Activated naive CD4-positive, alpha-beta T cell (primary cell): Measurements from ENCODE around the gene VPS39.

Experiments used
- DNase-seq, 4 experiments: peaks; one replicate each; lab custom pipeline; 2025; lab: John Stamatoyannopoulos, UW

VPS39 gene

GRCh38 chr15:42198516-42198915 lies 9.6 kb downstream of the VPS39 start:
- DNase-seq, result no peak

GRCh38 chr15:42194513-42194912 lies 13.6 kb downstream of the VPS39 start:
- no peak for DNase-seq

GRCh38 chr15:42193383-42193782 lies 14.7 kb downstream of the VPS39 start:
- no peak for DNase-seq

- no peak for DNase-seq
These were observed 16.3 kb downstream of the VPS39 start for GRCh38 chr15:42191610-42192346.

GRCh38 chr15:42190370-42190769 lies 17.7 kb downstream of the VPS39 start:
- no peak for DNase-seq

- no peak for DNase-seq
These were observed 22.3 kb downstream of the VPS39 start for GRCh38 chr15:42185801-42186200.

GRCh38 chr15:42184736-42185135 lies 23.4 kb downstream of the VPS39 start:
- no peak for DNase-seq

- no peak for DNase-seq
These were observed 23.8 kb downstream of the VPS39 start for GRCh38 chr15:42184296-42184695.

GRCh38 chr15:42182961-42183360 lies 25.1 kb downstream of the VPS39 start:
- DNase-seq, result no peak

- DNase-seq, result no peak
These were observed 25.7 kb downstream of the VPS39 start for GRCh38 chr15:42182328-42182886.

- DNase-seq, result no peak
These were observed 30.0 kb downstream of the VPS39 start for GRCh38 chr15:42178056-42178455.

- no peak for DNase-seq
These were observed 32.4 kb downstream of the VPS39 start for GRCh38 chr15:42175671-42176070.

- DNase-seq, result no peak
These were observed 35.6 kb downstream of the VPS39 start for GRCh38 chr15:42172475-42172874.

GRCh38 chr15:42171795-42172194 lies 36.3 kb downstream of the VPS39 start:
- DNase-seq, result no peak

- no peak for DNase-seq
These were observed 37.0 kb downstream of the VPS39 start for GRCh38 chr15:42171122-42171521.

- no peak for DNase-seq
These were observed 41.7 kb downstream of the VPS39 start for GRCh38 chr15:42166225-42166940.

- no peak for DNase-seq
These were observed 43.0 kb downstream of the VPS39 start for GRCh38 chr15:42165106-42165505.

- no peak for DNase-seq
These were observed 44.1 kb downstream of the VPS39 start for GRCh38 chr15:42163947-42164550.

- DNase-seq, result no peak
These were observed 44.8 kb downstream of the VPS39 start for GRCh38 chr15:42163291-42163690.

- DNase-seq, result no peak
These were observed 48.0 kb downstream of the VPS39 start for GRCh38 chr15:42160136-42160535.

GRCh38 chr15:42159381-42160015 lies 48.6 kb downstream of the VPS39 start:
- no peak for DNase-seq

GRCh38 chr15:42158941-42159340 lies 49.2 kb downstream of the VPS39 start:
- no peak for DNase-seq
